Activated T-cell treated with anti-CD3 and anti-CD28 coated beads for 48 hours (primary cell): Measurements from ENCODE around the gene FUT6.
A peak's percentile ranks its signal among the peaks of the same experiment; 100 is the strongest.

ENCODE experiments used
- DNase-seq: peaks from one replicate; pipeline ENCODE4 v3.0.0-alpha.2; 2020; ENCODE audit warnings: low read depth

The FUT6 gene

DNA sequence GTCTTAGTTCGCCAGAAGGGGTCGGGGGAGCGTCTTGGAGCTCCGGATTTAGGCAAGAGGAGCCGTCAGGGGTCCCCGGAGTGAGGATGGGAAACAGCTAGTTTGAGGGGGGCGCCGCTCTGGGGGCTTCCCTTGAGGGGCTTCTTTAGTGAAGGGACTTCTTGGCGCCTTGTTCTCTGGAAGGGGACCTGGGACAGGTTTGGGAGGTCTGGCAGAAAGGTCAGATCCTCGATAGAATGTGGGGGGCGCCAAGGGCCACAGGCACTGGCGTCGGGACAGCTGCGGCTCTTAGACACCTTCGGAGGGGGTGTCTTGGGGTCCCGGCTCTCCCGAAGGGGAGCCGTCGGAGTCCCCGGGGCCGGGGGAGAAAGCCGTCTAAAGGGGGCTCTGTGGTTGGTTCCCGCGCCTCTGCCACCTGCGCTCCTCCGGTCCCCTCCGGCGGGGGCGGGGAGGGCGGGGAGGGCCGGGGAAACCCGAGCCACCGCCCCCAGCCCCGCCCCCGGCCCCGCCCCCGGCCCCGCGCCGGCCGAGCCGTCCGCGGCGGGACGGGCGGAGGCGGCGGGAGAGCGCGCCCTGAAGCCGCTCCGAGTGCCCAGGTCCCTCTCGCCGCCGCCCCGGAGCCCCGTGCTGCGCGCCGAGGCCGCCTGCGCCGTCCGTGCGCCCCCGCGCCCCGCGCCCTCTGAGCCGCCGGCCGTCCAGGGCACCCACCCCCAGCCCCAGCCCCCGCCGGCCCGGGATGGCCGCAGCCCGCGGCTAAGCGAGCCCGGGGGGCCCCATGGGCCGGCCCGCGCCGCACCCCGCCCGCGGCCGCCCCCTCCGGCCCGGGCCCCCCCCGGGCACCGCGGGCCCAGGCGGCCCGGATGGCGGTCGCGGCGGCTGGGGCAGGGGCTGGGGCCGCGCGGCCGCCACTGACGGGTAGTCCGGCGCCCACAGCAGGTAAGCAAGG, 34.7 kb downstream of the FUT6 start, which contains the start of gene NRTN:
TSS of gene NRTN (plus strand) at position 552 of the 946 bp plus-strand sequence. CDS start 19,099 bp downstream, outside the sequence.
- DNase-seq: peak; percentile 35

DNA sequence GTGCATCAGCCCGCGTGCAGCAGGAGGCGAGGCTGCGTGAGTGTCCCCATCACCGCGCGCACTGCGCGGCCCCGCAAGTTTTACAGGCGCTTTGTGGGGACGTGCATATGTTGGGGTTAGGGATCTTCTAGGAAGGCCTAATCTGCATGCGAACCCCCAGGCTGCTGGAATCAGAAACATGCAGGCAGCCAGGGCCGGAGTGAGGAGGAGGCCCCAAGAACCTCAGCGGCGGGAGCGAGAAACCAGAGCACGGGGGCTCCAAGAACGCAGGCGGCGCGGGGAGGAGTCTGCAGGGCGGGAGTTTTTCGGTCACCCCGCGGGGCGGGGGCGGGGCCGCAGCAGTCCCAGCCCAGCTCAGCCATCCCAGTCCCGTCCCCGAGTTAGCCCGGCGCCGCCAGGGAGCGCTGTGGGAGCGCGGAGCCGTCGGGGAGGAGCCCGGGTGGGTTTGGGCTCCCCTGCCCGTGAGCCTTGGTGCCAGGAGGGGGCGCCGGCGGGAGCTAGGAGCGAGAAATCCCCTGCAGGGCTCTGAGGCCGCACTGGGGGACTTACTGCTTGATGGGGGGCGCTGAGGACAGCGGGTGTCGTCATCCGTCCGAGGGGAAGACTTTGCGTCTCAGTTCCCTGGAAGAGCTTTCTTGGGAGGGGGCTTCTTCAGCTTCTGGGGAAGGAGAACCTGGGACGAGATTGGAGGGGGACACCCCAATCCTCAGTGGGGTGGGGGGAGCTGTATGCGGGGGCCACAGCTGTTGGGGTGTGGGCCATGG, 35.6 kb downstream of the FUT6 start:
- DNase-seq: peak; percentile 98

DNA sequence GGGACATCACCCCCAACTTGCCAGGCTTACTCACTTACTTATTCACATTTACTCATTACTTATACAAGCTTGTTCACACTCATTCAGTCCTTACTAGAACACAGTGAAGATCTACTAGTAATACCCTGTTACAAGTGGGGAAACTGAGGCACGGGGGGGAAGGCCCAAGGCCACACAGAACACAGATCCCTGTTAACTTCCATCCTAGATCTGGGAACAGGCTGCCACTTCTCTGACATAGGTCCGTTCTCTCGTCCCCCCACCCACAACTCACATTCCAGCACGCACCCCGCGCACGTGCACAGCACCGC, 36.1 kb downstream of the FUT6 start:
- DNase-seq: no peak

DNA sequence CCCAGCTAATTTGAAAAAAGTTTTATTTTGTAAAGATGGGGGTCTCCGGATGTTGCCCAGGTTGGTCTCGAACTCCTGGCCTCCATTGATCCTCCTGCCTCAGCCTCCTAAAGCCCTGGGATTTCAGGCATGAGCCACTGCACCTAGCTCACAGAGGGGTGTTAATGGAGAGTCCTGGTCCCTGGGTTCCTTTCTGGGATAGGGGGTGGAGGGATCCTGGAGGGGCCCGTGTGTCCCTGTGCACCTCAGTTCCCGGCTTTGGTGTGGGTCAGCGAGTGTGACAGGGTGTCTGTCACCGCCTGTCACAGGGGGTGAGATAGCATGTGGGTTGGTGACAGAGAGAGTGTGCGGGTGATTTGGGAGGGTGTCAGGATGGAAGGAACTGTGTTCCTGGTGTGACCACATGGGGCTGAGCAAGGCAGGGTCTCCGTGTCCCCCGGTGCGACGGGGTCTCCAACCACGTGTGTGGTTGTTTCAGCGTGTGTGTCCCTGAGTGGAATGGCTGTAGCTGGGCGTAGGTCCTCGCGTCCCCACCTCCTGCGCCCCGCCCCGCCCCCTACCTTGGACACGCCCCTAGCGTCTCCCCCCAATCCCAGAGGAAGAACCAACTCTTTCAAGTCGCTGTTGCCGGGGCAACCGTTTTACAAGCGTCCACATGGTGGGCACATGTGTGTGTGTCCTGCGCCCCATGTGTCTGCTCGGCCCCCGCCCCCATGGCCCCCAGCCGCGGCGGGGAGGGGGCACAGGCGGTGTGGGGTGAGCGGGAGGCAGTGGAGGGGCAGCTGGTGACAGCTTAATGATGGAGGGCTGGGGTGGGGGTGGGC, 37.5 kb downstream of the FUT6 start:
- DNase-seq: no peak

DNA sequence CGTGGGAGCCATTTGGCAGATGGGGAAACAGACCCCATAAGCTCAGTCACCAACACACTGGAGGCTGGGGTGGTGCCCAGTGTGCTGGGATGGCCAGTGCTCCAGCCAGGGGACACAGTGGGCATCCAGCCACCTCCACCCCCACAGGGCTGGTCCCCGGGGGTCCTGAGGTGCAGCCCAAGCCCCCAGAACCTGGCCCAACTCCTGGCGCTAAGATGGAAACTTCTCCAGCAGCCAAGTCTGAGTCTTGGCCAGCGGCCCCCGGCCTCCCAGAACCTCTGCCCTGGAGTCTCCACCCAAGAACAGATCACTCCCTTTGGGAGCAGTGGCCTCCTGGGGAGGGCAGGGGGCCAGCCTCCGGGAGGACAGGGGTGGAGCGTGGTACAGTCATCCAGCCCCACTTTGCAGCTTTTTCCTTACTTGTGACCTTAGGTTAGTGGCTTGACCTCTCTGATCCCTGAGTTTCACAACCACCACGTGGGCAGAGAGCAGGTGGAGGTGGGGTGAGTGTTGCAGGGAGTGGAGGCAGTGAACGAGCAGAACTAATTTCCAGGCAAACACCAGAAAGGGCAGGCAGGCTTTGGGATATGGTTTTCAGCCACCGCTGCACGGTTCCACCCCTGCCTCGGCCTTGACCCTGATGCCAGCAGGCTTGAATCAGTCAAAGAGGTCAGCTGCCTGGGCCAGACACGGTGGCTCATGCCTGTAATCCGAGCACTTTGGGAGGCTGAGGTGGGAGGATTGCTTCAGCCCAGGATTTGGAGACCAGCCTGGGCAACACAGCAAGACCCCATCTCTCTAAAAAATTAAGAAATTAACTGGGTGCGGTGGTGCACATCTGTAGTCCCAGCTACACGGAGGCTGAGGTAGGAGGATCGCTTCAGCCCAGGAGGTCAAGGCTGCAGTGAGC, 38.9 kb downstream of the FUT6 start:
- no peak for DNase-seq

DNA sequence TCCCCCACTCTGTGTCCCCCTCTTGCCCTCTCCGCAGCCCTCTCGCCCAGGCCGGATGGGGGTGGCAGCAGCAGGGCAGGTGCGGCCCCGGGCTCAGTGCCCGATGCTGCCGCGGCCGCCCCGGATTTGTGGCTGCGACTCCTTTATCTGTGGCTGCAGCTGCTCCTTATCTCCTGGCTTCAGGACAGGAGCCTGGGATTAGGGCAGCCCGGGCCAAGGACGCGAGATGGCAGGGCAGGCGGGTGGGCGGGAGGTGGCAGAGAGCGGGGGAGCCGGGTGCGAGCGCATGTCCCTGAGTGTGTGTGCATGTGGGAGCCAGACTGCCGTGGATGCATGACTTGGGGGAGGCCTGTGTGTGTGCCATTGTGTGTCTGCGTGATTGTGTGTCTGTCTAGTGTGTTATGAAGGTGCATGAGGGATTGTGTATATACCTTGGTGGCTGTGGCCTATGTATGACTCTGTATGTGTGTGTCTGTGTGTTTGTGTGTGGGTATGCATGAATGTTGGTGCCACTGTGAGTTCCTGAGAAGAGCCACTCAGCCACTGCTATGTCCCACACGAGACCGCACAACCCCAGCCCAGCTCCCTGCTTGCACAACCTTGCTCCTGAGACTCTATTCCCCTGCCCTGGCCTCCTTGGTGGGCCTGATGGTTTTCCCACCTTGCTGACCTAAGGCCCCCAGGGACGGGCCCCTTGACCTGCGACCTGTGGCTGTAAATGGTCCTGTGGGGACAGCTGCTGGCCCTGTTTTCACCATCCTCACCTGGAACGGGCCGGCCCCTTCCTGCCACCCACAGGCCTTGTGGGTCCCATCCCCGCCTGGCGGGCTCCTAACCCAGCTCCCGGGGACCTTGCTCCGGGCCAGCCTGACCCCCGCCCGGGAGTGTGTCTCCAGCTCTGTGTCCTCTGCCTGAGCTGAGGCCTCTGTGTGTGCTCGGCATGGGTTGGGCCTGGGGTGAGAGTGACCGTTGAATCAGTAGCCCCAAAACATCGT, 40.0 kb downstream of the FUT6 start:
- DNase-seq: no peak

DNA sequence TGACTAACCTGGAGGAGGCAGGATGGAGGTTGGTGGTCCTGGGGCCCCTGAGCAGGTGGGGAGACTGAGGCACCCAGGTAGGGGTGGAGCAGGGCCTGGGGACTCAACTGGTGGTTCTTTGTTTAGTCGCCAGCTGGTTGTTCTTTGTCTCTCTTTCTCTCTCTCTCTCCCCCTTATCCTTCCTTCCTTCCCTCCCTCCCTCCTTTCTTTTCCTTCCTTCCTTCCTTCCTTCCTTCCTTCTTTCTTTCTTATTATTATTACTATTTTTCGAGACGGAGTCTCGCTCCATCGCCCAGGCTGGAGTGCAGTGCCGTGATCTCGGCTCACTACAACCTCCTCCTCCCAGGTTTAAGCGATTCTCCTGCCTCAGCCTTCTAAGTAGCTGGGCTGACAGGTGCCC, 41.3 kb downstream of the FUT6 start:
- DNase-seq: no peak

DNA sequence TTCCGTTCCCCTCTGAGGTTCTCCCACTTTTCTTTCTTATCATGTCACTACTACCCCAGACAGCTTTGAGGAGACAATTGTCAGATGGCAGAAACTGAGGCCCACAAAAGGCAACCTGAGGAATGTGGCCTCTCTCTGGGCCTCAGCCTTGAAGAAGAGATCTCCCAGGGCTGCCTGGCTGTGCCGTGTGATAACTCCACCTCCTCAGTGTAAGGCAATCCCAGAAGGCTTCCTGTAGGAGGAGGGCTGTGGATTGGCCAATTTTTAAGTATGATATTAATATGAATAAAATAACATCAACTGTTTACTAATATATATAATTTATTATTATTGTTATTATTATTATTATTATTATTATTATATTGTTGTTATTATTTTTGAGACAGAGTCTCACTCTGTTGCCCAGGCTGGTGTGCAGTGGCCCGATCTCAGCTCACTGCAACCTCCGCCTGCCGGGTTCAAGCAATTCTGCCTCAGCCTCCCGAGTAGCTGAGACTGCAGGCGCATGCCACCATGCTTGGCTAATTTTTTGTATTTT, 44.1 kb downstream of the FUT6 start:
- no peak for DNase-seq

DNA sequence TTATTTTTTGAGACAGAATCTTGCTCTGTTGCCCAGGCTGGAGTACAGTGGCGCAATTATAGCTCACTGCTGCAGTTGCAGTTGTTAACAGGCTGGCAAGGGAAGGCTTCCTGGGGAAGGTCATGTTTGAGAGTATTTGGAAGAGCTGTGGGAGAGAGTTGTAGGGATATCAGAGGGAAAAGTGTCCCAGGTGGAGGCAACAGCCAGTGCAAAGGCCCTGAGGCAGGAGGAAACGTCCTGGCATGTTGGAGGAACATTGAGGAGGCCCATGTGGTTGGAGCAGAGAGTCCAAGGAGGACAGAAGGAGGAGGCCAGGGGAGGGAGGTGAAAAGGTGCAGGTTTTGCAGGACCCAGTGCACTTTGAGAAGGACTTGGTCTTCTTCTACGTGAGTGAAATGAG, 46.3 kb downstream of the FUT6 start:
- no peak for DNase-seq

DNA sequence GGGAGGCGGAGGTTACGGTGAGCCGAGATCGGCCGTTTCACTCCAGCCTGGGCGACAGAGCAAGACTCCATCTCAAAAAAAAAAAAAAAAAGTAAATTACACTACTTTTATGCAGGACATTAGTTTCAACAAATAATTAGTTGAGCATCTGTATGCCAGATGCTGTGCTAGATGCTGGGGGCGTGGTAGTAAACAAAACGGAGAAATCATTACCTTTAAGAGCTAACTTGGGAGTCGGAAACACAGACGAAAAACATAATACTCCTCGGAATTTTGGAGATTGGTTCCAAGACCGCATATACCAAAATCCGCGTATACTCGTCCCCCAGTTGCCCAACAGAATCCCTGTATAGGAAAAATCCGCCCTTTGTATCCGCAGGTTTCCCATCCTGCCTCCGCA, 47.3 kb downstream of the FUT6 start:
- DNase-seq: no peak

DNA sequence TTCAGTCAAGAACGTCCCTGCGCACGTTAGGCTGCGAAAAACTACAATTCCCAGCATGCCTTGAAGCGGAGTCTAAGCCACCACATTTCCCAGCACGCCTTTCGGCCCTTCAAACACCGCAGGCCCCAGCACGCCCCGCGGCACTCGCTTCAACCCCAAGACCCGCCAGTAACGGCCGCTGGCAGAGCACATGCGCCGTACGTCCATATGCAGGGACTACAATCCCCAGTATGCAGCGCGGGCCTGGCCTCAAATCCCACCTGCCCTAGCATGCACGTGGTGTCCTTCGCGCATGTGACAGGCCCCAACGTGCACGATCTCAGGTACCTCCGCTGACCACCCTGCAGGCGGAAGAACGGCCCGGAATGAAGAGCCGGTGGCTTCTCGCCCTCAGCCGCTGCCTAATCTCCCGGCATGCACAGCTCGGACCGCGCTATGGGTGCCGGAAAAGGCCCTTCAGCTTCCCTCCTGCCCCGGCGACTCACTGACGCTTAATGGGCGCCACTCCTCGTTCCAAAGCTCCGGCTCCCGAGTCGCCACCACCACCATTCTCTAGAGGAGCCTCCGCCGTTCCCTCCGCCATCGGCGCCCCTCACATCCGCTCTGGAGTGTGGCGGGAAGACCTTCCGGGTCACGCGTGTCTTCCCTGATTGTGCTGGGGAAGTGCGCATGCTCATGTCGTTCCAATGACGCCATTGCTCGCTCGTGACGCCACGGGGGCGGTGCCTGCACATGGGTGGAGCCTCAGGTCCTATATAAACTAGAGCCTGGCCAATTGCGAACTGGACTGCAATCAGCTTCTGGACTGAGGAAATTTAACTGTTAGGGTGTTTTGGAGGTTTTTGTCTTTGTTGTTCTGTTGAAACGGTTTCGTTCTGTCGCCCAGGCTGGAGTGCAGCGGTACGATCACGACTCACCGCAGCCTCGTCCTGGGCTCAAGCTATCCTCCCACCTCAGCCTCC, 48.7 kb downstream of the FUT6 start, which contains the start of gene DUS3L:
TSS of gene DUS3L (minus strand) at position 605 of the 962 bp plus-strand sequence. CDS start at position 583, 22 bp downstream.
- peak; percentile 92 for DNase-seq

DNA sequence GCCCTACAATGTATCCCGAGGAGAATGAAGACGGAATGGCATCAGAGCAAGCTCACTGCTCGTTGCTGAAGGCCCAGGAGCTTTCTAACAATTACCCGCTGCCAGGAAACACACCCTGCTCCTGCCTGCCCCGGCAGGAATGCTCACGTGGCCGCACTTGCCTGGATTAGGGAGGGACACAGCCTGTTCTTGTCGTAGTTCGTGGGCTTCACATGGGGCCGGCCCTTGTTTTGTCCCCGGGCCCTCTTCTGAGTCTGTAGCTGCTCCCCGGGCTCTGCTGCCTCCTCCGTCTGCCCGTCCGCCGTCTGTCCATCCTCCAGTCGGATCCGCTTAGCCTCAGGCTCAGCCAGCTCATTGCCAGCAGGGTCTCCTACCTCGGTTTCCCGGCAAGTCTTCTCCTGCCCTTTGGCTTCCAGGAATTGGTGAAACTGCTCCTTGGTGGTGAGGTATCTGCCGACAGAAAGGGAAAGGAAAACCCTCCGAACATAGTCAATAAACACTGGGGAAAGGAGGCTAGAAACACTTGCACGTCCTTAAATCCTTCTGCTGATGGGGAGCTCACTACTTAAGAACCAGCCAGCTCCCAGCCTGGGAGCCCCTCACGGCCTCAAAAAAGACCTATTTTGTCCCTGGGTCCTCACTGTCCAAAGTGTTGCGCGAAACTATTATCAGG, 49.5 kb downstream of the FUT6 start:
- no peak for DNase-seq

DNA sequence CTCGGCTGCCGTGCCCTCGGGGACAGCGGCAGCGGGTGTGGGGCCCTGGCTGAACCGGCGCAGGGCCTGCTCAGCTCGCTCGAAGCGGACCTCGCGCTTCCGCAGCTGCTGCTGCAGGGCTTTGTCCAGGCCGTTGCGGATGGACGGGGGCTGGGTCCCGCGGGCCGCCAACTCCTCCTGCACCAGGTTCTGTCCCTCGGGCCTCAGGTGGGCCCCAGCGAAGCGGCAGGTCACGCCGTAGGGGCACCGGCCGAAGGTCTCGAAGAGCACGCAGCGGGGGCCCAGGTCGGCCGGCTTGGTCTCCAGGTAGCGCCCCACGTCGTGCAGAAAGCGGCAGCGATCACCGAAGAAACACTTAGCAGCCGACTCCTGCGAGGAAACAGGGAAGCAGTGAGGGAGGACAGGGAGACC, 50.1 kb downstream of the FUT6 start:
- DNase-seq: no peak

DNA sequence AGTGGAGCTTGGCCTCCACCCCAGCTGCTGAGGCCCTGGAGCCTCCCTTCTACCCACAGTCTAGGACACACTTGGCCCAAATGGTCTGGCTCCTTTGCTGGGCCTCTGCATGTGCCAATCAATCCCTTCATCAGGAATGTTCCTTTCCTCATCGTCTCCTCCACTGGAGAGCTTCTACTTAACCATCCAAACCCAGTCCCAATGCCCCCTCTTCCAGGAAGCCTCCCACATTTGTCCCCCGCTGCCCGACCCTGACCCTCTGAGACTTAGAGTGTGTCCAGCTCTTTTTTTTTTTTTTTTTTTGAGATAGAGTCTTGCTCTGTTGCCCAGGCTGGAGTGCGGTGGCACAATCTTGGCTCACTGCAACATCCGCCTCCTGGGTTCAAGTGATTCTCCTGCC, 51.1 kb downstream of the FUT6 start:
- no peak for DNase-seq

DNA sequence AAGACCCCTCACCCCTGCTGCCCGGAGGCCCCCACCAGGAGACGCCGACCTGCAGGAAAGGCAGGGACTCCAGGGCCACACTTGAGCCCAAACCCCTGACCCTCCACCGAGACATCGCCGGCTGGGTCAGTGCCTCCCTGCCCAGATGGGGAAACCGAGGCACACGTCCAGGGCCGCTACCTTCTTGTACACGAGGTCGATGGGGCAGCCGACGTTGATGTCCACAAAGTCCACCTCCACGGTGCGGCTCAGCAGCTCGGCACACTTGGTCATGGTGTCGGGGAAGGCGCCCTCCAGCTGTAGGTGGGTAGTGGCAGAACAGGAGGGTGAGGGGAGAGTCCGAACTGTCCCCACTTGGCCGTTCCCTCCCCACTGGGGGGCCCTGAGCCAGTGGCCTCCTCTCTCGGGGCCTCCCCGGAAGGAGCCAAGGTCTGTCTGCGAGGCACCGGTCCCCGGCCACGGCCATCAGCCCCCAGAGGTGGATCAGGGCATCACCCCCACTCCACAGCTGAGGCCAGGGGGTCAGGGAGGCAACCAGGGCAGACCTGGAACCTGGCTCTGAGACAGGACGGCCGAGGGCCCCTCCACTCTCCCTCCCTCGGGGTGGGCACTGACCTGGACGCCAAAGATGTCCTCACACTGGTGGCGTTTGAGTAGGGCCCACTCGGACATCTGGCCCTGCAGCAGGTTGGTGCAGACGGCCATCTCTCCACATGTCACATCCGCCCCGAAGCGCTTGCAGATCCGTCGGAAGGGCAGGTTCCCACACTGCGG, 51.9 kb downstream of the FUT6 start:
- no peak for DNase-seq

DNA sequence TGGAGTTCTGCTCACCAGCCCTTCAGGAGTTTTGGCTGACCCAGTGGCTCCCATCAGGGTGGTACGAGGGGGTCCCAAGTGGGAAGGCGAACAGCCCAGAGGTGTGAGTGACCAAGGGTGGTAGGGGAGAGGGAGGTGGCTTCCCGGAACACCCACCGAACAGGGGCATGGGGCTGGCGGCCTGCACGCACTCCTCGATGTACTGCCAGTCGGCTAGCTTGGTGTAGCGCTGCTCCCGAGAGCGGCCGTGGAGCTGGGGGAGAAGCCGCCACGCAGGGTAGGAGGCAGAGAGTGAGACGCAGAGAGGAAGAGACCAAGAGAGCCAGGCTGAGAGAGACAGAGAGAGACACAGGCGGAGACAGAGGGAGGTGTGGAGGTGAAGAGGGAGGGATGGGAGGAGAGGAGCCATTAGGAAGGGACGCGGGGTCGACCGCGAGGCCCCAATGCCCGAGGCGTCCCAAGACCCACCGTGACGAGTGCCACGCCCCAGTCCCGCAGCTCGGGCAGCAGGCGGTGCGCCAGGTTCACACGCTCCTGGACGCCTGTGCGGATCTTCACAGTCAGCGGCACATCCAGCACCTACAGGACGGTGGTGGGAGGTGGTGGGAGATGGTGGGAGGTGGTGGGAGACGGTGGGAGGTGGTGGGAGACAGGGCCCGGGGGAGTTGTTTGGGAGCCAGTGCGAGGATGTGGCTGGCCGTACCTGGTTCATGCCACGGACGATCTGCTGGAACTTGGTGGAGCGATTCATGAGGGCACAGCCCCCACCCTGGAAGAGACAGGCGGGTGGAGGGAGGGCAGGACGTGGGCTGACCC, 52.7 kb downstream of the FUT6 start:
- no peak for DNase-seq
